Measurements from ENCODE around the gene GALNT17.

The GALNT17 gene

DNA sequence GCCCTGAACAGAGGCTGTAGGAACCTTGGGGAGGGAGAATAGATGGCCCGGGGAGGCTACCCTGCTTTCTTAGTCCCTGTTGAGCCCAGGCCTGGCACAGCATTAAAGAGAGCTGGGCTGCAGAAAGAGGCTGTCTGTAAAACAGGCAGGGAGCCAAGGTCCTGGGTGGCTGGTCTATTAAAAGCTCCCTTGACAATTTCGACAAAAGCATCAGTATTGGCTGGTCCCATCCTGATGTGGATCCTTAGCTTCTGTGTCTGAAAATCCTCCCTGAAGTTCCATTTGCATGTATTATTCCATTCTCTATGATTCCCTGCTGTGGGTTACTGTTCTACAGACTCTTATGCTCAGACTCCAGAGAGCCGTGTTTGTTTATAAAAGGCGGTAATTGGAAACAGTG, 158.5 kb downstream of the GALNT17 start:
- TF ChIP-seq, protein P1, sequence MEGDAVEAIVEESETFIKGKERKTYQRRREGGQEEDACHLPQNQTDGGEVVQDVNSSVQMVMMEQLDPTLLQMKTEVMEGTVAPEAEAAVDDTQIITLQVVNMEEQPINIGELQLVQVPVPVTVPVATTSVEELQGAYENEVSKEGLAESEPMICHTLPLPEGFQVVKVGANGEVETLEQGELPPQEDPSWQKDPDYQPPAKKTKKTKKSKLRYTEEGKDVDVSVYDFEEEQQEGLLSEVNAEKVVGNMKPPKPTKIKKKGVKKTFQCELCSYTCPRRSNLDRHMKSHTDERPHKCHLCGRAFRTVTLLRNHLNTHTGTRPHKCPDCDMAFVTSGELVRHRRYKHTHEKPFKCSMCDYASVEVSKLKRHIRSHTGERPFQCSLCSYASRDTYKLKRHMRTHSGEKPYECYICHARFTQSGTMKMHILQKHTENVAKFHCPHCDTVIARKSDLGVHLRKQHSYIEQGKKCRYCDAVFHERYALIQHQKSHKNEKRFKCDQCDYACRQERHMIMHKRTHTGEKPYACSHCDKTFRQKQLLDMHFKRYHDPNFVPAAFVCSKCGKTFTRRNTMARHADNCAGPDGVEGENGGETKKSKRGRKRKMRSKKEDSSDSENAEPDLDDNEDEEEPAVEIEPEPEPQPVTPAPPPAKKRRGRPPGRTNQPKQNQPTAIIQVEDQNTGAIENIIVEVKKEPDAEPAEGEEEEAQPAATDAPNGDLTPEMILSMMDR (IDR thresholded peaks at IDR 0.05), result no peak

DNA sequence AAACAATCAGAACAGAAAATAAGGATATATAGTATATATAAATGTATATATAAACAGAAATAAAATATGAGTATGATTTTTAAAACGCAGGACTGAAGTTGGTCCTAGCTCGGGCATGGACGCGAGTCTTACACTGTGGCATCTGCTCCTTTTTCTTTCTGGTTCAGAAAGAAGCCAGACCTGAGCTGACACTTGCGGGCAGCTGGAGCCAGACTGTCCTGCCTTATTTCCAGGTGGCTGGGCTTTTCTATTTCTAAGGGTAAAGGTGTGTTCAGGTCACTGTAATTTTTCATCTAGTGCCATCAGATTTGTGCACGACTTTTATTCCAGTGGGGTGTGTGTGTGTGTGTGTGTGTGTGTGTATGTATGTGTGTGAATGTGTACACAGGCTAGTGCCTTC, 166.4 kb downstream of the GALNT17 start:
- TF ChIP-seq, protein P1 (IDR thresholded peaks at IDR 0.05), result no peak

DNA sequence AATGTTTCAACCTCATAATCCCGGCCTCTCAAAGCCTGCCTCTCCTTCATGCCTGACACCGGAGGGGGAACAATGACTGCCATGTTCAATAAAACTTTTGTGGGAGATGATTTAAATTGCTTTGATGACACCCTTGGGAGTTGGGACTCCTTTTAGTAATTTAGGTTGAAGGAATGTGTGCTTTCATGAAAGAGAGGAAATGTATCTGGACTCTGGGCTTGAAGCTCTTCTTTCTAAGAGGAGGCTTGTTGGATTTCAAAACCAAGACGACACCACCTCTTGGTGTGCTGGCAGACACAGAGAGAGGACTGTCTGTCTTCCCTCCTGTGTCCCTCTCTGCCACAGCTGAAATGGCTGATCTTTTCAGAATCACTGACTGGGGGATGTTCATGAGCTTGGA, 168.1 kb downstream of the GALNT17 start:
- TF ChIP-seq, protein P1 (IDR thresholded peaks at IDR 0.05), result no peak

DNA sequence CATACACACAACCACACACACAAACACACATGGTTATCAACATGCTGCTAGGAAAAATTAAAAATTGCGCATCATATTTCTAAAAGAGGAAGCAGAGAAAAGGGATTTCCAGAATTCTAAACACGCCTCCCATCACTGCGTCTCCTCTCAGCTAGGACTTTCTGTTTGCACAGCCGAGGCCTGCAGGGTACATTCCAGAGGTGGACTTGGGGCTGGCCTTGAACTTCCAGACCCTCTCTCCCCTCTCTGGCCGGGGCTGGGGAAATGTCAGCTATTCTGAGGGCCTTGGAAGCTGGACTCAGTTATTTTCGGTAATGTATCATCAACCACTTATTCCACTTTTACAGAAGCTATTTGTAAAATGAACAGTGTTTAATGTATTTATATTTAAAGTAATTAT, 168.7 kb downstream of the GALNT17 start:
- TF ChIP-seq, protein P1 (IDR thresholded peaks at IDR 0.05), result no peak

DNA sequence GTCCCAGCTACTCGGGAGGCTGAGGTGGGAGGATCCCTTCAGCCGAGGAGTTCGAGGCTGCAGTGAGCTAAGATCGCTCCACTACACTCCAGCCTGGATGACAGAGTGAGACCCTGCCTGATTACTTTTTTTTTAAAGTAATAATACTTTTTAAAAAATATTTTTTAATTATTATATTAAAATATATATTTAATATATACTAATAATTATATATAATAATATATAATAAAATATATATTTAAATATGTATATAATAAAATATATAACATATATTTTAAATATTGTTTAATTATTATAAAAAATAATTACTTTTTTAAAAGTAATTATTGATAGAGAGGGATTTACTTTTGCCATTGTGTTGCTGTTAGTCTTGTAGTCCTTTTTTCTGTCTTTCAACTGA, 169.2 kb downstream of the GALNT17 start:
- TF ChIP-seq, protein P1 (IDR thresholded peaks at IDR 0.05), result no peak

DNA sequence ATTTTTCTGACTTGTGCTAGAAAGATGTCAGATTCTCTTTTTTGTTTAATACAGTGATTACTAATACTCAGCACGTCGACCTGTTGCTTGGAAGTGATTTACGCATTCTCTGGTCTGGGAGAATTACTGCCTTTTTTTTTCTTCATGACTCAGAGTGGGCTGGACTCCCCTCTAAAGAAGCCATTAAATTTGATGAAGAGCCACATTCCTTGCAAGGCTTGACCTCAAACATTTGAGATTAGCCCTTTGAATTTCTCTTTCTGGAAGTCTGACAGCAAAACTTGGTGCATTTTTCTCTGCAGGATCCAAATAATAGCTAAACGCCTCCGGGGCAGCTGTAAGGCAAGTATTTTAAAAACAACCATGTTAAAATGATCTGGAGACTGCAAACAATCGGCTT, 171.6 kb downstream of the GALNT17 start:
- TF ChIP-seq, protein P1 (IDR thresholded peaks at IDR 0.05), result no peak

DNA sequence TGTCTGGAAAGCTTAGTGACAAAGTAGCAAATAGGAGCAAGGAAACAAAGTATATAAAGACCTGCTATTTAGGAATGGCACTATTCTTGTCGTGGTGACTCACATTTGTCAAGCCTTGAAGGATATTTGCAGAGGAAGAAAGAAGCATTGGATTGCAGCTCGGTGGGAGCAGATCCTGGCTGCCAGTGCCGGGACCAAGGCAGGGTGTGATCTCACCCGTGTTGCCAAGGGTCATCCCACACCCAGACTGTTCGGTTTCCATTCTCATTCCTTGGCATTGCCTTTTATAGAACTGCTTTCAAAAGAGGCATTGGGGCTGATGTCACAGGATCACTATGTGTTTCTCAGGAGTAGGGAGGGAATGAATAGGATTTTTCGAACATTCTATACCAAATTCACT, 176.2 kb downstream of the GALNT17 start:
- TF ChIP-seq, protein P1 (IDR thresholded peaks at IDR 0.05), result no peak

DNA sequence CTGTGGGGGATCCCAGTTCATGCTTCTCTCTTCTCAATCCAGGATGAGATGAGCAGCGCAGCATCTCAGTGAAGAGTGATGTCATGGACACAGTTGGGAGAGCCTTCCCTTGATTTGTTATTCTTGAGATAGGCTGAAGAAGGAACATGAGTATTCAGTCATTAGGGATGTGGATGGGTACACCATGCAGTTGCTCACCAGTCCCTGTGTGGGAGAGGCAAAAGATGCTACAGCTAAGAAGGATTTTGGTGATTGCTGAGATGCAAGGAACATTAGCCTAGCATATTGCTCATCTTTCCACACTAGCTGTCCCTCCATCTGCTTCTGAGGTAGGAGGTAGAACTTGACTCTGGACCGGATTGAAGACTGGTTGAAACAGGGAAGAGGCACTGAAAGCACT, 179.6 kb downstream of the GALNT17 start:
- TF ChIP-seq, protein P1 (IDR thresholded peaks at IDR 0.05), result no peak
